A673 (cell line): ENCODE data around the gene ENAH.

ENCODE experiments used
- CTCF ChIP-seq: fragments of 300-800, 200-600 bp; sonication (generic); conservative IDR thresholded peaks from 2 replicates; pipeline ENCODE4 v1.5.1; 2017; ENCODE audit warnings: low read depth, mild to moderate bottlenecking, antibody characterized with exemption, low read length, moderate library complexity, mixed read lengths
- EZH2 ChIP-seq: fragments of 200-600 bp; sonication (generic); IDR thresholded peaks from 2 replicates; pipeline ENCODE4 v1.6.1; 2017; ENCODE audit warnings: borderline replicate concordance, low read depth, mild to moderate bottlenecking, mixed read lengths, antibody characterized with exemption, low read length; ENCODE audit not compliant: poor library complexity, severe bottlenecking

GRCh38 chr1:225595452-225595851 is 57.5 kb downstream of the ENAH start:
- no peak for TF ChIP-seq CTCF
- TF ChIP-seq EZH2: no peak
